ENCODE data around the gene LCE1E.

The LCE1E gene

GRCh38 chr1:152758636-152759035 lies 27.4 kb upstream of the LCE1E start:
- no peaks in the 10 kb centered on the region for H3K4me1 ChIP-seq
- TF ChIP-seq CTCF (IDR thresholded peaks at IDR 0.05; ENCODE audit: low read depth, low read length) = no peak
- no peak overlapping the region for H3K4me3 ChIP-seq (ENCODE audit: low read depth, low read length)
- DNase-seq = no peak
- H3K27me3 ChIP-seq = no peaks in the 10 kb centered on the region
- H3K36me3 ChIP-seq = no peaks in the 10 kb centered on the region
- no peaks in the 10 kb centered on the region for H3K9me3 ChIP-seq

GRCh38 chr1:152759453-152760173 lies 26.4 kb upstream of the LCE1E start:
- no peak overlapping the region for H3K4me3 ChIP-seq (ENCODE audit: low read depth, low read length)
- H3K27me3 ChIP-seq = no peaks in the 10 kb centered on the region
- no peak for TF ChIP-seq CTCF (IDR thresholded peaks at IDR 0.05; ENCODE audit: low read depth, low read length)
- no peaks in the 10 kb centered on the region for H3K4me1 ChIP-seq
- H3K9me3 ChIP-seq = no peaks in the 10 kb centered on the region
- DNase-seq = no peak
- H3K36me3 ChIP-seq = no peaks in the 10 kb centered on the region

GRCh38 chr1:152760551-152761190 lies 25.4 kb upstream of the LCE1E start:
- Histone ChIP-seq H3K27me3 (no peaks in the 10 kb centered on the region), H3K4me1 (no peaks in the 10 kb centered on the region), H3K36me3 (no peaks in the 10 kb centered on the region), H3K4me3 (ENCODE audit: low read depth, low read length) (no peak overlapping the region), H3K9me3 (no peaks in the 10 kb centered on the region)
- TF ChIP-seq CTCF (IDR thresholded peaks at IDR 0.05; ENCODE audit: low read depth, low read length) = no peak
- DNase-seq = no peak

GRCh38 chr1:152761609-152762213 lies 24.3 kb upstream of the LCE1E start:
- no peaks in the 10 kb centered on the region for H3K9me3 ChIP-seq
- H3K36me3 ChIP-seq = no peaks in the 10 kb centered on the region
- DNase-seq = no peak
- no peaks in the 10 kb centered on the region for H3K4me1 ChIP-seq
- TF ChIP-seq CTCF (IDR thresholded peaks at IDR 0.05; ENCODE audit: low read depth, low read length) = no peak
- H3K27me3 ChIP-seq = no peaks in the 10 kb centered on the region
- no peak overlapping the region for H3K4me3 ChIP-seq (ENCODE audit: low read depth, low read length)

GRCh38 chr1:152768847-152769533 lies 17.1 kb upstream of the LCE1E start:
- Histone ChIP-seq H3K27me3 (no peaks in the 10 kb centered on the region), H3K4me1 (no peaks in the 10 kb centered on the region), H3K9me3 (no peaks in the 10 kb centered on the region), H3K4me3 (ENCODE audit: low read depth, low read length) (no peak overlapping the region), H3K36me3 (no peaks in the 10 kb centered on the region)
- no peak for TF ChIP-seq CTCF (IDR thresholded peaks at IDR 0.05; ENCODE audit: low read depth, low read length)
- DNase-seq = no peak
